GM18502 (cell line): ENCODE data around the gene PPA1.
"Not testable (repeated sequence)": the region's sequence is repeated elsewhere in the genome, so short reads cannot be mapped to it uniquely, and the experiment has no call there.

Experiments used
- ATAC-seq: cut with Tn5 transposase; IDR thresholded peaks from one replicate; pipeline ENCODE4 v1.9.1; 2021; ENCODE audit warnings: mild to moderate bottlenecking; ENCODE audit not compliant: unreplicated experiment, poor library complexity

Gene PPA1

DNA sequence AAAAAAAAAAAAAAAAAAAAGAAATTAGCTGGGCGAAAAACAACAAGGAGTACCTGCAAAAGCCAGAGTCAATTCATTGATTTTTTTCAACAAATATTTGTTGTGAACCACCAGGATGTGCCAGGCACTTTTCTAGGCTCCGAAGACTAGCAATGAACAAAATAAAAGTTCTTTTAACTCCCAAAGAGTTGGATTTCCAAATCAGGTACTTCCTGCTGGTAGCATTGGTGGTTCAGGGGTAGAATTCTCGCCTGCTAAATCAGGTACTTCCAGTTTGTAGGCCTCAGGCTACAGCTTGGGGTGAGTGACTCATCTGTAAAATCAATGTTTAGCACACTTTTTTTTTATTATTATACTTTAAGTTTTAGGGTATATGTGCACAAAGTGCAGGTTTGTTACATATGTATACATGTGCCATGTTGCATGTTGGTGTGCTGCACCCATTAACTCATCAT, 10.9 kb downstream of the PPA1 start:
- no peak for ATAC-seq

DNA sequence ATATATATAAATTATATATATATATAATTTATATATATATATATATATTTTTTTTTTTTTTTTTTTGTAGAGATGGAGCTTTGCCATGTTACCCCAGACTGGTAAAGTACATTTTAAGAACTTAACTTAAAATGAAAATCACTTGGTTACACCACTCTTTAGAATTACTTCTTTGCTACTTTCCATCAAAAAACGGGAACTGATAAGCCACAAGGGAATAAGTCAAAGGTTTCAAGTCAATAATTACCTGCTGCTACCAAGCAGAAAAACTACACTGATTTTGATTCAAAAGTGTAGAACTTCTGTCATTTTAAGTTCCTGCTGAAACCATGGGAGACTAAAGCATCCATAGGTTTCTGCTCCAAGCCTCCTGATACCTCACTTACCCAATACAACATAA, 12.2 kb downstream of the PPA1 start:
- no peak for ATAC-seq

DNA sequence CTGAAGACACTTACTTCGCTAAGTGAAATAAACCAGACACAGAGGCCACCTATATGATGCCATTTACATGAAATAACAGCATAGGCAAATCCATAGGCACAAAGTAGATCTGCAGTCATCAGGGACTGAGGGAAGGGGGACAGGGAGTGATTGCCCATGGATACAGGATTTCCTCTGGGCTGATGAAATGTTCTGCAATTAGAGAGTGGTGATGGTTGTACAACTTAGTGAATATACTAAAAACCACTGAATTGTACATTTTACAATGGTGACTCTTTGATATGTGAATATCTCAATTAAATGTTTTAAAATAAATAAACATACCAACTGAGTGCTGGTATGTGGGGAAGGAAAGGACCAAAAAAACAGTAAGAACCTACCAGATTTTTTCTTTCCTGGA, 20.4 kb downstream of the PPA1 start:
- ATAC-seq = no peak

DNA sequence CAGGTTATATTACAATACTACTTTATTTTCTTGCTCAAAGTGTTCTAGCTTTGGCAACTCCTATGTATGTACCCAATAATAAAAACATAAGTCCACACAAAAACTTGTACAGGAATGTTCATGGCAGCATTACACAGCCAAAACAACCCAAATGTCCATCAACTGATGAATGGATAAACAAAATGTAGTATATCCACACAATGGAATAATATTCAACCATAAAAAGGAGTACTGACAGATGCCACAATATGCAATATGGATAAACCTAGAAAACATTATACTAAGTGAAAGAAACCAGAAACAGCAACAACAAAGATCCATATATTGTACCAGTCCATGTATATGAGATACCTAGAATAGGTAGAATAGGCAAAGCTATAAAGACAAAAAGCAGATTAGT, 21.0 kb downstream of the PPA1 start:
- ATAC-seq = no peak

DNA sequence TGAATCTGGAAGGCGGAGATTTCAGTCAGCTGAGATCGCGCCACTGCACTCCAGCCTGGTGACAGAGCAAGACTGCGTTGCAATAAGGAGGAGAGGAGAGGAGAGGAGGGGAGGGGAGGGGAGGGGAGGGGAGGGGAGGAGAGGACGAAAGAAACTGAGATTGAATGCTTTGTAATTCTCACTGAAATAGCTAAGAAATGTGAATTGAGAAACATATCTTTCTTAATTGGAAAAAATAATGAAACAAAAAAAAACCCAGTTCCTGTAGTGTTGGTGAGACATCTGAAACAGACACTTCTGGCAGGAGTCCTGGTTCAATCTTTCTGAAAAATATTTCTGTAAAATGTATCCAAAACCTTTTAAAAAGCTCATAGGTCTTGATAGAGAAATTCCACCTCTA, 26.5 kb downstream of the PPA1 start:
- ATAC-seq = no peak

DNA sequence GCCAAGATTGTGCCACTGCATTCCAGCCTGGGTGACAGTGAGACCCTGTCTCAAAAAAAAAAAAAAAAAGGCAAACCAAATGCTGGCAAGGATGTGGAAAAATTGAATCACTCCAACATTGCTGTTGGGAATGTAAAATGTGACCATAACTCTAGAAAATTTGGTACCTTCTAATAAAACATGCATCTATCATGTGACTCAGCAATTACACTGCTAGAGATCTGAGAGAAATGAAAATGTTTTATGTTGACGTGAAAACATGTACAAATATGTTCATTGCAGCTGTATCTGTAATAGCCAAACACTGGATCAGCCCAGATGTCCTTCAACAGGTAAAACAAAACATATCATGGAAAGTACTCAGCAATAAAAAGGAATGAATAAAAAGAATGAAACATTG, 32.1 kb downstream of the PPA1 start:
- ATAC-seq = no peak

DNA sequence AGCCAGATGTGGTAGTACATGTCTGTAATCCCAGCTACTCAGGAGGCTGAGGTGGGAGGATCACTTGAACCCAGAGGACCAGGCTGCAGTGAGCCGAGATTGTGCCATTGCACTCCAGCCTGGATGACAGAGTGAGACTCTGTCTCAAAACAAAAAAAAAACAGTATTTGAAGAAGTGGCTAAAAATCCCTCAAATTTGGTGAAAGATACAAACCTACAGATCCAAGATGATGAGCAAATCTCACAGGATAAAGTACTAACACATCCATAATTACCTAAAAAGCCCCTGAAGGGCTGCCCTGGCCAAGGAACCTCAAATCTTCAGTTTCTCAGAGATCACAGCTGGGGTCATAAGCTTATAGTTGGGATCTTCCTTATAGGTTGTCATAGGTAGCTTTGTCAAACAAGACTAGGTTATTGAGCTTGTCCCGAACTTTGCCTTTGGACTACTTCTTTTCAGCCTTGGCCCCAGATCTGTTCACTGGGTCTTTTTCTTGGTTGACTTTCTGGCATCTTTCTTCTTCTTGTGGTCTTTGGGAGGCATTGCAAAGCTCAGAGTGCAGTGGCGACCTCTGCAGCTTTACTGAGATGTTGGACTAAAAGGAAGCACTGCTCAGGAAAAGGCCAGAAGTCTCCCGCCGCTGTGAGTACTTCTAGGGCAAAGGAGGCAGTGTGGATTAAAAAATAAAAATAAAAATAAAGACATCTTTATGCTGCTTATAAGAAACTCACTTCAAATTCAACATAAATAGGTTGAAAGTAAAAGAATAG, 34.3 kb downstream of the PPA1 start:
- ATAC-seq = no peak

DNA sequence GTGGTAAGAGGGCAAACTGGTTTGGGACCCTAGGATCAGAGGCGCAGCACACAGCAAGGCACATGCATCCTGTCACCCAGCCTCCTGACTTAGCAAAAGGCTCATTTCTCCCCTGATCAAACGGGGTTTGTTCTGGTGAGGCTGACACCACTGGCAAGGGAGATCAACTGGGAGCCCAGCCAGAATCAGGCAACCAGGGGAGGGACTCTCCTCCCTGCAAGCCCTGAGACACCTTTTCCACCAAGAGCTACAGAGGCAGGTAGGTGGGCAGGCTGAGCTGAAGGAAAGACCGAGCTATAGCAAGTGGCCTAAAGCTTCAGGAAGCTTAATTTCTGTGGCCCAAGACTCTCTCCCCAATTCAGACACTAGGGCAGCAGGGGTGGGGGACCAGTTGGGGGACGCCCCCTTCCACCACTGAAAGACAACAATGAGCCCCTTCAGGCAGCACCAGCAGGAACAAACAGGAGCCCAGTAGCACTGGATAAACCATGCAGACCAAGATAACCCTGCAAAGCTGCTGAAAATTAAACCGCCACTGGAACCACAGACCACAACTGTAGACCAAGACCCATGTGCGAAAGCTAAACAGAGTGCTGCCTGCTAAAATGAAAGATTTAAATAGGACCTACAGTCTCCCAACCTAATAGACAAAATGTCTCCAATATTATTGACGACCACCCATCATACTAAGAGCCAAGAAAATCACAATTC, 35.8 kb downstream of the PPA1 start:
- ATAC-seq = no peak

DNA sequence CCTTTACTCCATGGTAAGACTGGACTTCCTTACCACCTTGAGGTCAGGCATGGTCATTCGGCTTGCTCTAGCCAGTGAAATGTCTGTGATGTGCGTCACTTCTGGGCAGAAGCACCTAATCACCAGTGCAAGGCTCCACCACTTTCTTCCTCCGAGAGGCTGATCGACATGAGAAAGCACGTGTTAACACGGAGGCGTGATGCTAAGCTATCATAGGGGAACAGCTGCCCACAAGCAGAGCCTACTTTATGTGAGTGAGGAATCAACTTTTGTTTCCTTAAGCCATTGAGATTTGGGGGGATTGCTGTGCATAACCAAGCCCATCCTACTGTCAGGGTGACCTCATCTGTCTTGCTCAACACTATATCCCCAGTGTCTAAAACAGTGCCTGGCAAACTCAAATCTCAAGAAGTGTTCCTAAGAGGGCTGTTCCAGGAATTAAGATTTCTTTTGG, 39.8 kb downstream of the PPA1 start:
- no peak for ATAC-seq

DNA sequence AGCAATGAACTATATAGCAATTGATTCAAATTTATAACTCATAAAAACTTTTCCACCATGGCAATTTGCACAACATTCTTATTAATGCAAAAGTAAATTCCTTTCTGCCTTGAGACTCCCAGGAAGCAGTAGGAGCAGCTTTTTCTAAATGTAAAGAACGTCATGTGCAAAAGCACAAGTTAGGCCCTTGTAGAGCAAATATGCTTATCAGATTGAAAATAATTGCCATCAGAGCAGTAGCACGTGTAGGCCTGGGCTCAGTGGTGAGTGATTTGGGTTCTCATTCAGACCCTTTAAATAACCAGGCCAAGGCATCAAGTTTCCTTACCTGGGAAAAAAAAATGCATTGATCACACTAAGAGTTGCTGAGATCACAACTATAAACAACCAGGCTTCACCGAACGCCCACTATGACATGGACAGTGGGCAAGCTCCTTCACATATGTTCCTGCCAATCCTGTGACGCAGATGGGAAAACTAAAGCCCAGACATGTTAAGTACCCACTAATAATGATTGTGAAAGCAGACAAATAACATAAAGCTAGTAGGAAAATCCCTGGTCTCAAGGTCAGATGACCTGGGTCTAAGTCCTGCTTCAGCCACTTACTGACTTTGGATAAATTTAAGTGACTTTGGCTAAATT, 40.8 kb downstream of the PPA1 start:
- ATAC-seq = no peak

DNA sequence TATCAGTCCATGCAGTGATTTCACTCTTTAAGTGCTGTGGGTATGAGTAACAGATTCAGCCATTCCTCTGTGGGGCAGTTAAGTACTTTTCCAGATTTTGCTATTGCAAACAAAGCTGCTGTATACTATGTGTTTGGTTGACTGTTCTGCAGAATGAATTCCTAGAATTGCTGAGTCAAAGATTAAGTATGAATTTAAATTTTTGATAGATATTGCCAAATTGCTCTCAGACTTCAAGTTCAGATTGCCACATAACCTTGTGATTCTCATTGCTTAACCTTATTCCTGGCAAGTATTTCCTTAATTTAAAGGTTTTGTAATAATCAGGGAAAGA, 41.3 kb downstream of the PPA1 start:
- no peak for ATAC-seq

DNA sequence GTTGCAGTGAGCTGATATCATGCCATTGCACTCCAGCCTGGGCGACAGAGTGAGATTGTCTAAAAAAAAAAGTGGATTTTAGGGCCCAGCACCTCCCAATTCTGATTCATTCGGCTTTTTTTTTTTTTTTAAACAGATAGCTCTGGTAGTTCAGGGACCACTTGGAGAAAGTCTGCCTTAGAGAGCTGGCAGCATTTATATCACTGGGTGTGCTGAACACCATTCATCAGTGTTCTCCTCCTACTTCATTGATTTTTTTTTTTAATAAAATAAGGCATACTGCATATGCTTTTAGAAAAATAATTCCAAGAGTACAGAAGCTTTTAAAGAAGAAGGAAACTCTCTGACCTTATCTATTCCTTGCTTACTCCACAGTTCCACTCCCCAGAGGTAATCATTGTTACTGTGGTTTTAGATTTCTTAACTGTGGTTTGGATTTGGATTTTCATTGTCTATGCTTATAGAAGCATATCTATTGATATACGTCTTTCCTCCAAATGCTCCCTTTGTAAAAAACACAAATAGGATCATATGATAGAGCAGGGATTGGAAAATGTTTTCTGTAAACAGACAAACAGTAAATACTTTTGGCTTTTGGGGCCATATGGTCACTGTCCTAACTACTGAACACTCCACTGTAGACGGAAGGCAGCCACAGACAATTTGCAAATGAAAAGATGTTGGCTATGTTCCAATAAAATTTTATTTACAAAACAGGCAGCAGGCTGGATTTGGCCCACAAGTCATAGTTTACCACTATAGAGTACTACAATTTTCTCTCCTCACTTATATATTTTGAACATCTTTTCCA, 41.9 kb downstream of the PPA1 start:
- ATAC-seq = no peak

DNA sequence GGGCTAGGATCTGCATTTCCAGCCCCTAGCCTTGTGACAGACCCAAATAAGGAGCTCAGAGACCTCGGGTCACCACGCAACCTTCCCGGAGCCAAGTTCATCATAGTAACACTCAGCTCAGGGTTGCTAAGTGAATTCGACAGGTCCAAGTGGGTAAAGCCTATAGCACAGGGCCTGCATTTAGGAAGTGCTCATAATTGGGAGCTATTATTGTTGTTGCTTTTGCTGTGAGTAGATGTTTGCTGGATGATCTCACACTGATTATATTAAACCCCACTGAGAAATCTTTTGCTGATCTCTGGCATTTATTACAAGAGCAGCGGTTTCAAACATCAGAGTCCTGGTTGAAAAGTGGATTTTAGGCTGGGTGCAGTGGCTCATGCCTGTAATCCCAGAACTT, 42.6 kb downstream of the PPA1 start:
- ATAC-seq = no peak

DNA sequence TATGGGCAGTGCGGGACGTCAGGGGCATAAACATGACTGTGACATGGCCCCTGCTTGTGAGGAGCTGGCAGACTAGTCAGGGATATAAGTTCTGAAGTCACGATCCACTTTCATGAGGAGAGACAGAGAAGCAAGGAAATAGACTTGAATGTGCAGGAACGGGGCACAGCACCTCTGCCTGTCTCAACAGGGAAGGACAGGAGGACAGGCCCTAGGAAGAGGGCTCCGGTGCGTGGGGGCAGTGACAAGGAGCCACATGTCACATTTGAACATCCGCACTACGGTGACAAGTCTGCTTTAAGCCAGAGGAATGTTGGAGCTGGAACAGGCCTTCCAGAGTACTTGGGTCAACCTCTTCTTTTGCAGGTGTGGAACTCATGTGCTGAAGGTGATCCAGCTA, 43.1 kb downstream of the PPA1 start:
- ATAC-seq = no peak

DNA sequence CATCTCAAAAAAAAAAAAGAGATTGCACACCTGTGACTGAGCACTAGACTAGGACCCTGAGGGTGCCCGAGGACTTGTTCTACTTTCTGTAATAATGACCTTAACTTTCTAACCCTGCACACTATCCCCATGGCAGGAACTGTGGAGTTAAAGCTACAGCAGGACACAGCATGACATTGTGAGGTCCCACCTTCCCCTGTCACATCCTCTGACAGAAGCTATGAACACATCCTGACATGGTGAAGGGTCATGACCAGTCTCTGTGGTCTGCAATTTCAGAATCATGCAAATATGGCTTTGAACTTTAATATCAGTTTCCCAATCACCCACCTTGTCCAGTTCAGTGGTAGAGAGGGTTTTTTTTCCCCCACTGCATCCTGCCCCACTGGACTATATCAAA, 44.5 kb downstream of the PPA1 start:
- no peak for ATAC-seq

DNA sequence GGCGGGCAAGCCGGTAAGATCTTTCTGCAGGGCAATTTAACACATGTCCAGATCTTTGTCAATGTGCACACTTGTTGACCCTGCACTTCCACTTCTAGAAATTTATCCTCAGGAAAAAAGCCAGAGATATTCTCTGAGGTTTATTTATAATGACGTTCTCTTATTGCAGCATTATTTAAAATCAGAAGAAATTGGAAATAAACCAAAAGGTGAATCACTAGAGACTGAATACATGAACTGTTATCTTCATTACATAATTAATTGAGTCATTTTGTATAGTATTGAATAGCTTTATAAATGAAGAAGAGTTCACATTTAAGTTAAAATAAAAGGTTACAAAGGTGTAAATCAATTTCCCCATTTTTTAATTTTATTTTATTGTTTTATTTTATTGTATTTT, 46.7 kb downstream of the PPA1 start:
- no peak for ATAC-seq

DNA sequence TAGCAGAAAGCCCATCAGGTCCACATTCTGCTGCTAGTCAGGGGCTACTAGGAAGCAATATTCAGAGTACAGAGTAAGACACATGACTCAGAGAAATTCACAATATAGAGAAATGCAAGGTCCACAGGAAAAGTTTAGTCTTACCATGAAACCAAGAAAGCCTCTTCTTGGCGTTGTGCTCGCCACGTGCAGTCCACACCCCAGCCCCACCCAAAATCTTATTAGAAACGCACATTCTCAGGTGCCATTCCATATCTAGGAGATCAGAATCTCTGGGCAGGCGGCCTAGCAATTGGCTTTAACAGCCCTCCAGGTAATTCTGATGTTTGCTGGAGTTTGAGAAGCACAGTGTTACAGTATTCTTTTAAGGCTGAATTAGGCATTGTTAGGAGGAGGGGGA, 47.1 kb downstream of the PPA1 start:
- ATAC-seq = no peak

DNA sequence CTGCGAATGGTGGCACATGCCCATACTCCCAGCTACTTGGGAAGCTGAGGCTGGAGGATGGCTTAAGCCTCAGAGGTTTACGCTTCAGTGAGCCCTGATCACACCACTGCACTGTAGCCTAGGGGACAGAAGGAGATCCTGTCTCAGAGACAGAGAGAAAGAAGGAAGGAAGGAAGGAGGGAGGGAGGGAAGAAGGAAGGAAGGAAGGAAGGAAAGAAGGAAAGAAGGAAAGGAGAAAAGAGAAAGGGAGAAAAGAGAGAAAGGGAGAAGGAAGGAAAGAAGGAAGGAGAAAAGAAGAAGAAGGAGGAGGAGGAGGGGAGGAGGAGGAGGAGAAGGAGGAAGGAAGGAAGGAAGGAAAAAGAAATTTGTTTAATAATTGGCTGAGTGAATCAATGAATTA, 49.9 kb downstream of the PPA1 start:
- ATAC-seq = no peak

DNA sequence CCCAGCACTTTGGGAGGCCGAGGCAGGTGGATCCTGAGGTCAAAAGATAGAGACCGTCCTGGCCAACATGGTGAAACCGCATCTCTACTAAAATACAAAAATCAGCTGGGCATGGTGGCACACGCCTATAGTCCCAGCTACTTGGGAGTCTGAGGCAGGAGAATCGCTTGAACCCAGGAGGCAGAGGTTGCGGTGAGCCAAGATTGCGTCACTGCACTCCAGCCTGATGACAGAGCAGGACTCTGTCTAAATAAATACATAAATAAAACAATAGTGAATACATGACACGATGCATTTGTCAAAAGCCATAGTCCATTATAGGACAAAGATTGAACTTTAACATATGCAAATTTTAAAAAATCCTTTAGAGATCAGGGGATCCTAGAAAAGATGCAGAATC, 54.0 kb downstream of the PPA1 start:
- not testable (repeated sequence) for ATAC-seq

DNA sequence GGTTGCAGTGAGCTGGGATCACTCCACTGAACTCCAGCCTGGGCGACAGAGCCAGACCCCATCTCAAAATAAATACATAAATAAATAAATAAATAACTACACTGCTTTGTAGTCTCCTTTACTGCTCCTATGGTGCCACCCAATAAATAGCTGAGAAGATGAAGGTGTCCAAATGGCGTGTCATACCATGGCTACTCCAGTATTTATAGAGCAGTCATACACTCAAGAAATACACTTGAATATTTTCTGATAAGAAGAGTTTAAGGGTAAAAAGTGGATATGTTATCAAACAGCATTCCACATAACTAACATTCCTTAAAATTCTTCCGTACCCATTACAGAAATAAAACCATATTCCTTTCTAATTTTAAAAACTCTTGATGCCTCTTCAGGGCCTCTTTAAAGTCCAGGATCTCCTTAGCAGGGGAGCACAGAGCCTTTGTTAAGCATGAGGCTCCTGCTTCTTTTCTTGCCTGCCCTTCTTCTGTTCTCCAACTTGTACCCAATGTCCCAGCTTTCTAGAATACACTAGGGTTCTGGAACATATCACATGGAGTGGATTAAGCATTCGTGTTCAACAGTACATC, 55.0 kb downstream of the PPA1 start:
- ATAC-seq = no peak
